HCT116 (cell line): ENCODE measurements around the gene LIN7A. TPM values are rescaled to one million over a fixed set of nuclear protein-coding genes. Genes with fewer than 3 reads are reported as not detected.

Experiments used
- ATAC-seq: fragments of 200-7000 bp; cut with Tn5 transposase; 2 replicates; pipeline ENCODE4 v1.9.1; 2020; ENCODE audit warnings: mild to moderate bottlenecking, moderate library complexity
- BruUV-seq: library from RNA; stranded (reverse); fragments of 400-500 nt; replicated peaks from 2 replicates; lab custom pipeline; 2021; lab: Mats Ljungman, UMichigan
- CTCF ChIA-PET: fragments of 300-600 bp; sonication (Branson Sonifier 250); formaldehyde crosslinking; loops from one replicate; lab custom pipeline; 2021; ENCODE audit warnings: antibody characterized with exemption; lab: Charles Lee
- POLR2A ChIA-PET: fragments of 300-600, 350-600 bp; sonication (Branson Sonifier 250); formaldehyde crosslinking; loops from one replicate; lab custom pipeline; 2021; ENCODE audit warnings: antibody characterized with exemption; lab: Charles Lee
- RAD21 ChIA-PET, 2 experiments: fragments of 300-600 bp; sonication (Branson Sonifier 250); formaldehyde crosslinking; loops; one replicate each; lab custom pipeline; 2023; ENCODE audit warnings: low total read pairs in 2 of 2; ENCODE audit not compliant: uncharacterized antibody in 2 of 2, unreplicated experiment in 2 of 2, low non-redundant PET in 1 of 2; lab: Charles Lee
- DNase-seq: peaks from one replicate; pipeline ENCODE4 v3.0.0-alpha.2; 2010; ENCODE audit warnings: low read depth, low spot score
- H2AFZ ChIP-seq: fragments of 200-600 bp; shearing (Covaris generic), sonication (generic); 2 replicates; pipeline ENCODE4 v1.6.1; 2017; ENCODE audit warnings: low read depth, mixed run types, mixed read lengths, antibody characterized with exemption, low read length; ENCODE audit not compliant: poor library complexity, severe bottlenecking
- H3K27ac ChIP-seq: 2 replicates; pipeline ENCODE4 v1.5.1; 2012; ENCODE audit warnings: low read depth, low read length
- H3K27me3 ChIP-seq: fragments of 200-600 bp; sonication (generic); 2 replicates; pipeline ENCODE4 v1.6.1; 2016; ENCODE audit warnings: mixed run types, low read length, mixed read lengths; ENCODE audit not compliant: insufficient read depth
- H3K36me3 ChIP-seq, 2 experiments: fragments of 200-500 bp in 1 of 2; fragments of 200-600 bp in 1 of 2; sonication (Bioruptor generic) in 1 of 2; sonication (generic) in 1 of 2; 2 replicates each; pipeline versions ENCODE4 v1.5.1 to v1.6.1; 2014 to 2016; ENCODE audit warnings: low read length in 2 of 2, inconsistent platforms in 1 of 2, mixed read lengths in 1 of 2, mixed run types in 1 of 2; ENCODE audit not compliant: insufficient read depth in 2 of 2, control insufficient read depth in 1 of 2
- H3K4me1 ChIP-seq, 2 experiments: fragments of 200-600 bp in 1 of 2; sonication (generic) in 1 of 2; 2 replicates each; pipeline versions ENCODE4 v1.5.1 to v1.6.1; 2012 to 2017; ENCODE audit warnings: low read length in 2 of 2, inconsistent platforms in 1 of 2, mild to moderate bottlenecking in 1 of 2, mixed read lengths in 1 of 2, mixed run types in 1 of 2, moderate library complexity in 1 of 2; ENCODE audit not compliant: insufficient read depth in 2 of 2, control insufficient read depth in 1 of 2
- H3K4me2 ChIP-seq: fragments of 200-600 bp; sonication (generic); 2 replicates; pipeline ENCODE4 v1.6.1; 2017; ENCODE audit warnings: mixed run types, low read length, mixed read lengths
- H3K4me3 ChIP-seq, 2 experiments: fragments of 200-600 bp in 1 of 2; sonication (generic) in 1 of 2; replicated peaks in 1 of 2; 2 replicates each; pipeline ENCODE4 v1.5.1; 2011 to 2016; ENCODE audit warnings: low read length in 2 of 2, control low read depth in 1 of 2, low read depth in 1 of 2, mild to moderate bottlenecking in 1 of 2, mixed read lengths in 1 of 2, mixed run types in 1 of 2
- H3K79me2 ChIP-seq: fragments of 200-600 bp; sonication (generic); 2 replicates; pipeline ENCODE4 v1.6.1; 2017; ENCODE audit warnings: mild to moderate bottlenecking, mixed run types, low read length, moderate library complexity, mixed read lengths; ENCODE audit not compliant: insufficient read depth
- H3K9ac ChIP-seq: fragments of 200-600 bp; sonication (generic); 2 replicates; pipeline ENCODE4 v1.6.1; 2016; ENCODE audit warnings: low read length, mixed read lengths
- H3K9me2 ChIP-seq: fragments of 200-600 bp; sonication (generic), shearing (Covaris generic); 2 replicates; pipeline ENCODE4 v1.6.1; 2017; ENCODE audit warnings: mixed run types, mild to moderate bottlenecking, moderate library complexity; ENCODE audit not compliant: insufficient read depth
- H3K9me3 ChIP-seq, 2 experiments: fragments of 200-500 bp in 1 of 2; fragments of 200-600 bp in 1 of 2; sonication (Bioruptor generic) in 1 of 2; sonication (generic) in 1 of 2; 2 replicates each; pipeline ENCODE4 v1.6.1; 2014 to 2017; ENCODE audit warnings: low read length in 2 of 2, mixed read lengths in 2 of 2, inconsistent platforms in 1 of 2, low read depth in 1 of 2, mild to moderate bottlenecking in 1 of 2, mixed run types in 1 of 2, moderate library complexity in 1 of 2; ENCODE audit not compliant: control insufficient read depth in 1 of 2, insufficient read depth in 1 of 2
- H4K20me1 ChIP-seq: fragments of 200-600 bp; sonication (generic), shearing (Covaris generic); 2 replicates; pipeline ENCODE4 v1.6.1; 2017; ENCODE audit warnings: mixed run types, mild to moderate bottlenecking, moderate library complexity; ENCODE audit not compliant: insufficient read depth
- CEBPB ChIP-seq: IDR thresholded peaks from 2 replicates; pipeline ENCODE4 v1.6.1; 2012; ENCODE audit warnings: low read depth
- EZH2phosphoT487 ChIP-seq: fragments of 200-600 bp; IDR thresholded peaks from 2 replicates; pipeline ENCODE4 v1.6.1; 2018; ENCODE audit warnings: antibody characterized with exemption, borderline replicate concordance
- FOSL1 ChIP-seq: IDR thresholded peaks from 2 replicates; pipeline ENCODE4 v1.6.1; 2012; ENCODE audit warnings: low read depth
- SIN3A ChIP-seq: IDR thresholded peaks from 2 replicates; pipeline ENCODE4 v1.6.1; 2012; ENCODE audit warnings: low read depth
- SP1 ChIP-seq: IDR thresholded peaks from 2 replicates; pipeline ENCODE4 v1.6.1; 2012; ENCODE audit warnings: low read depth
- YY1 ChIP-seq: IDR thresholded peaks from 2 replicates; pipeline ENCODE4 v1.6.1; 2011; ENCODE audit warnings: low read length, low read depth, moderate library complexity, mild to moderate bottlenecking; ENCODE audit not compliant: insufficient replicate concordance; ENCODE audit errors: extremely low read depth
- intact Hi-C: fragments of 100-400 bp; cut with micrococcal nuclease; formaldehyde crosslinking; loops from 2 replicates; pipeline ENCODE4 v1.10.0; 2022
- total RNA-seq: library from RNA; stranded (reverse); gene quantifications from one replicate; pipeline ENCODE4 v1.2.1, GENCODE V29; 2021; ENCODE audit not compliant: unreplicated experiment
- TF ChIP-seq, protein P1 (sequence below): IDR thresholded peaks from 2 replicates; pipeline ENCODE4 v1.6.1; 2012
- TF ChIP-seq, protein P2 (sequence below): IDR thresholded peaks from 2 replicates; pipeline ENCODE4 v1.6.1; 2012
- TF ChIP-seq, protein P3 (sequence below): IDR thresholded peaks from 2 replicates; pipeline ENCODE4 v1.6.1; 2011; ENCODE audit warnings: mild to moderate bottlenecking, low read length, moderate library complexity; ENCODE audit not compliant: insufficient replicate concordance; ENCODE audit errors: extremely low read depth

The LIN7A gene
- total RNA-seq, 1 experiment from 2014 or later = 1.5 TPM

DNA sequence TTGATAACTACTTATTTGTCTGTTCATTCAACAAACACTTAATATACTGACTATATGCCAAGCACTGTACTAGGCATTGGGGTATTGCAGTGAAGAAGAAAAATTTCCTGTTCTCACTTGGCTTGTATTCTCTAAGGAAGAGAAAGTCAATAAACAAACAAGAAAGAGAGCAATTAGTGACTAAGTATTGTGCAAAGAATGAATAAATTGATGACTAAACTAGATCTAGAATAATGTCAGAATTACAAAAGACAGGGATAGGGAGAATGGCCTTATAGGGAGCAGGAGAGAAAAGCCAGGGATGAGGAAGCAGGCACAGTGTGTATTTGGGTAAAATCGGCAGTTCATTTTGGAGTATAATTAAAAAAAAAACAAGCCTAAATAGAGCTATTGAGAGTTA lies 4.2 kb upstream of the LIN7A start:
- POLR2A ChIA-PET = no interaction called here
- RAD21 ChIA-PET = no interaction called here
- Histone ChIP-seq H3K4me2 (no peak overlapping the region), H3K27me3 (no peaks in the 10 kb centered on the region; the same call in 1 of the 2 replicates), H3K27ac (no peak overlapping the region), H4K20me1 (no peaks in the 10 kb centered on the region), H3K9me3 (no peaks in the 10 kb centered on the region), H2AFZ (no peak overlapping the region), H3K4me1 (peaks cover 0 to 3% of the 10 kb centered on the region in 2 experiments; a peak in 1 of 4 replicates), H3K36me3 (no peaks in the 10 kb centered on the region), H3K9me2 (no peaks in the 10 kb centered on the region), H3K9ac (no peak overlapping the region), H3K79me2 (no peaks in the 10 kb centered on the region), H3K4me3 (no peak overlapping the region)
- no peak for ATAC-seq
- BruUV-seq = no TSS peak
- DNase-seq = no peak
- no peak for TF ChIP-seq EZH2phosphoT487
- intact Hi-C loops = loop anchor here (10.0 kb wide), 1 partner anchor 467 kb away; no protein-coding TSS in a partner anchor
- CTCF ChIA-PET = no interaction called here

DNA sequence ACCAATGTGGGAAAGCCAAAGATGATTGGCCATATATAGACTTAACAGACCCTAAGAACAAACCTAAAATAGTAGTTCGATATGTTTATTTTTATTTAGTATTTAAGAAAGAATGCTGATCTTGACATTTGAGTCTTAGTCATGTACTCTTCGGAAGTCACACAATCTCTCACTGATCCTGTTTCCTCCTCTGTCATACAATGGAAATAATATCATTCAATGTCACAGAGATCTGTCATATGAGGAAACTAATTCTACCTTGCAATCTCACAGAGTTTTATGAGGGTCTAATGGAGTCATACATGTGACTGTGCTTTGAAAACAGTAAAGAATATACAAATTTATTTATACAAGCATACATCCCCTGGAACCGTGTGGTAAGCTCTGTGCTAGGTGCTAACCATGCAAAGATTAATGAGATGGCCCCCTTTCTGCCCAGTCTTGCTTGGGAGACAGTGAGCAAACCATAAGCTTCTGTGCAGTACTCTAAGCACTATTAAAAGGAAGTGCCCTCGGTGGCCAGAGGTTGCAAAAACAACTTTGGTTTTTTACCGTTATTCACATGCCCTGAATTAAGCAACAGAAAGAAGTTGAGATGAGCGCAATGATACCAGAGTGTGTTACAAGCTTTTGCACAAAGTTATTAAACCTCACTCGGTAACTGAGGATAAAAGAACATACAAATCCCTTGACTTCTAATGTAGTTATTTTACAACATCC lies 1.7 kb upstream of the LIN7A start:
- H4K20me1 ChIP-seq = no peaks in the 10 kb centered on the region
- H3K79me2 ChIP-seq = no peaks in the 10 kb centered on the region
- POLR2A ChIA-PET = no interaction called here

More for the DNA sequence above, 1.7 kb upstream of the LIN7A start:
- no peak for DNase-seq
- Histone ChIP-seq H3K9ac (no peak overlapping the region), H3K4me1 (peaks cover 0 to 3% of the 10 kb centered on the region in 2 experiments; a peak in 1 of 4 replicates), H3K36me3 (no peaks in the 10 kb centered on the region), H3K27ac (no peak overlapping the region), H3K4me3 (no peak overlapping the region), H3K27me3 (no peaks in the 10 kb centered on the region; the same call in 1 of the 2 replicates), H3K9me3 (no peaks in the 10 kb centered on the region), H3K4me2 (no peak overlapping the region), H2AFZ (no peak overlapping the region), H3K9me2 (no peaks in the 10 kb centered on the region)
- no peak for TF ChIP-seq SIN3A
- TF ChIP-seq SP1 = no peak
- TF ChIP-seq, protein P1, sequence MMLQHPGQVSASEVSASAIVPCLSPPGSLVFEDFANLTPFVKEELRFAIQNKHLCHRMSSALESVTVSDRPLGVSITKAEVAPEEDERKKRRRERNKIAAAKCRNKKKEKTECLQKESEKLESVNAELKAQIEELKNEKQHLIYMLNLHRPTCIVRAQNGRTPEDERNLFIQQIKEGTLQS = no peak
- TF ChIP-seq, protein P2, sequence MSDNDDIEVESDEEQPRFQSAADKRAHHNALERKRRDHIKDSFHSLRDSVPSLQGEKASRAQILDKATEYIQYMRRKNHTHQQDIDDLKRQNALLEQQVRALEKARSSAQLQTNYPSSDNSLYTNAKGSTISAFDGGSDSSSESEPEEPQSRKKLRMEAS = no peak
- TF ChIP-seq, protein P3, sequence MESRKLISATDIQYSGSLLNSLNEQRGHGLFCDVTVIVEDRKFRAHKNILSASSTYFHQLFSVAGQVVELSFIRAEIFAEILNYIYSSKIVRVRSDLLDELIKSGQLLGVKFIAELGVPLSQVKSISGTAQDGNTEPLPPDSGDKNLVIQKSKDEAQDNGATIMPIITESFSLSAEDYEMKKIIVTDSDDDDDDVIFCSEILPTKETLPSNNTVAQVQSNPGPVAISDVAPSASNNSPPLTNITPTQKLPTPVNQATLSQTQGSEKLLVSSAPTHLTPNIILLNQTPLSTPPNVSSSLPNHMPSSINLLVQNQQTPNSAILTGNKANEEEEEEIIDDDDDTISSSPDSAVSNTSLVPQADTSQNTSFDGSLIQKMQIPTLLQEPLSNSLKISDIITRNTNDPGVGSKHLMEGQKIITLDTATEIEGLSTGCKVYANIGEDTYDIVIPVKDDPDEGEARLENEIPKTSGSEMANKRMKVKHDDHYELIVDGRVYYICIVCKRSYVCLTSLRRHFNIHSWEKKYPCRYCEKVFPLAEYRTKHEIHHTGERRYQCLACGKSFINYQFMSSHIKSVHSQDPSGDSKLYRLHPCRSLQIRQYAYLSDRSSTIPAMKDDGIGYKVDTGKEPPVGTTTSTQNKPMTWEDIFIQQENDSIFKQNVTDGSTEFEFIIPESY = no peak
- TF ChIP-seq FOSL1 = no peak
- no peak for TF ChIP-seq YY1
- TF ChIP-seq CEBPB = no peak
- no TSS peak for BruUV-seq
- intact Hi-C loops = no loop called here
- ChIA-PET RAD21 (no interaction called here), CTCF (interaction anchor here (1.5 kb wide), 1 partner anchor 319 kb away, joined by 4 read pairs; no protein-coding TSS in a partner anchor)
- ATAC-seq = no peak
